VCaP (cell line): ENCODE measurements around the gene TIGAR.

ENCODE experiments used
- H3K27ac ChIP-seq: fragments of 450-650 bp; 2 replicates; pipeline ENCODE4 v1.5.1; 2017
- TF ChIP-seq, protein P1 (sequence below): fragments of 450-650 bp; conservative IDR thresholded peaks from 2 replicates; pipeline ENCODE4 v1.5.1; 2017; ENCODE audit warnings: mild to moderate bottlenecking, moderate library complexity

Gene TIGAR

GRCh38 chr12:4370265-4370664, 49.3 kb downstream of the TIGAR start:
- TF ChIP-seq, protein P1, sequence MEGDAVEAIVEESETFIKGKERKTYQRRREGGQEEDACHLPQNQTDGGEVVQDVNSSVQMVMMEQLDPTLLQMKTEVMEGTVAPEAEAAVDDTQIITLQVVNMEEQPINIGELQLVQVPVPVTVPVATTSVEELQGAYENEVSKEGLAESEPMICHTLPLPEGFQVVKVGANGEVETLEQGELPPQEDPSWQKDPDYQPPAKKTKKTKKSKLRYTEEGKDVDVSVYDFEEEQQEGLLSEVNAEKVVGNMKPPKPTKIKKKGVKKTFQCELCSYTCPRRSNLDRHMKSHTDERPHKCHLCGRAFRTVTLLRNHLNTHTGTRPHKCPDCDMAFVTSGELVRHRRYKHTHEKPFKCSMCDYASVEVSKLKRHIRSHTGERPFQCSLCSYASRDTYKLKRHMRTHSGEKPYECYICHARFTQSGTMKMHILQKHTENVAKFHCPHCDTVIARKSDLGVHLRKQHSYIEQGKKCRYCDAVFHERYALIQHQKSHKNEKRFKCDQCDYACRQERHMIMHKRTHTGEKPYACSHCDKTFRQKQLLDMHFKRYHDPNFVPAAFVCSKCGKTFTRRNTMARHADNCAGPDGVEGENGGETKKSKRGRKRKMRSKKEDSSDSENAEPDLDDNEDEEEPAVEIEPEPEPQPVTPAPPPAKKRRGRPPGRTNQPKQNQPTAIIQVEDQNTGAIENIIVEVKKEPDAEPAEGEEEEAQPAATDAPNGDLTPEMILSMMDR: no peak

GRCh38 chr12:4372653-4373052, 51.6 kb downstream of the TIGAR start:
- TF ChIP-seq, protein P1: no peak
- no peak overlapping the region for H3K27ac ChIP-seq

More at GRCh38 chr12:4370265-4370664, 49.3 kb downstream of the TIGAR start:
- no peak overlapping the region for H3K27ac ChIP-seq

- no peak overlapping the region for H3K27ac ChIP-seq
- TF ChIP-seq, protein P1: no peak
Measured at GRCh38 chr12:4375449-4375848, 54.4 kb downstream of the TIGAR start.

- TF ChIP-seq, protein P1: no peak
- H3K27ac ChIP-seq: no peak overlapping the region
Measured at GRCh38 chr12:4378772-4379171, 57.8 kb downstream of the TIGAR start.

GRCh38 chr12:4379405-4379804, 58.4 kb downstream of the TIGAR start, which contains the start of gene FGF23:
FGF23 (minus strand) TSS chr12:4379712; CDS start chr12:4379582, 130 bp downstream.
- TF ChIP-seq, protein P1: no peak
- no peak within 1 kb of the TSS for H3K27ac ChIP-seq

GRCh38 chr12:4380332-4380731, 59.3 kb downstream of the TIGAR start:
- H3K27ac ChIP-seq: no peak overlapping the region
- TF ChIP-seq, protein P1: no peak

GRCh38 chr12:4383304-4383865, 62.4 kb downstream of the TIGAR start:
- TF ChIP-seq, protein P1: no peak
- H3K27ac ChIP-seq: no peak overlapping the region
